Measurements from ENCODE around the gene DLGAP1. TPM values are rescaled to one million over a fixed set of nuclear protein-coding genes. Genes with fewer than 3 reads are reported as not detected.

The DLGAP1 gene
- total RNA-seq, 1 experiment from 2014 or later: 23.0 TPM

GRCh38 chr18:3920832-3921231, 534.3 kb downstream of the DLGAP1 start (continued):
- TF ChIP-seq ATF2 (CRISPR knock-in tag; IDR thresholded peaks at IDR 0.05; ENCODE audit: borderline replicate concordance, low read depth) (no peak), TP53 (CRISPR knock-in tag; IDR thresholded peaks at IDR 0.05) (no peak), CBFB (CRISPR knock-in tag; IDR thresholded peaks at IDR 0.05; ENCODE audit: low read depth) (no peak), SOX15 (CRISPR knock-in tag; IDR thresholded peaks at IDR 0.05) (no peak), TCF7 (CRISPR knock-in tag; IDR thresholded peaks at IDR 0.05; ENCODE audit: low read depth) (no peak), HMGXB4 (CRISPR knock-in tag; IDR thresholded peaks at IDR 0.05) (no peak), ETV6 (CRISPR knock-in tag; IDR thresholded peaks at IDR 0.05) (no peak), ATF1 (CRISPR knock-in tag; IDR thresholded peaks at IDR 0.05) (no peak)

GRCh38 chr18:3919396-3920061, 535.6 kb downstream of the DLGAP1 start:
- Mint-ChIP-seq H3K4me1 (peaks cover 16% of the 10 kb centered on the region), H3K36me3 (no peaks in the 10 kb centered on the region), H3K9me3 (no peaks in the 10 kb centered on the region), H3K4me3 (no peak overlapping the region), H3K27ac (no peak overlapping the region), H3K27me3 (ENCODE audit: low read depth) (no peaks in the 10 kb centered on the region)
- ChIA-PET CTCF (interaction anchor here (0.7 kb wide), 1 partner anchor 326 kb away, joined by 3 read pairs; no protein-coding TSS in a partner anchor), POLR2A (no interaction called here)
- DNase-seq (ENCODE audit: low spot score): no peak
- TF ChIP-seq ATF1 (CRISPR knock-in tag; IDR thresholded peaks at IDR 0.05): no peak
- no peak for TF ChIP-seq OVOL2 (CRISPR knock-in tag; IDR thresholded peaks at IDR 0.05; ENCODE audit: borderline replicate concordance)
- TF ChIP-seq ZBTB21 (CRISPR knock-in tag; IDR thresholded peaks at IDR 0.05; ENCODE audit: borderline replicate concordance): no peak
- no peak for ATAC-seq

- TF ChIP-seq CREM (CRISPR knock-in tag; IDR thresholded peaks at IDR 0.05) (no peak), RELA (CRISPR knock-in tag; IDR thresholded peaks at IDR 0.05; ENCODE audit: borderline replicate concordance) (no peak), TEAD1 (CRISPR knock-in tag; IDR thresholded peaks at IDR 0.05) (no peak), ATF6 (CRISPR knock-in tag; IDR thresholded peaks at IDR 0.05) (no peak), JAZF1 (CRISPR knock-in tag; IDR thresholded peaks at IDR 0.05) (no peak), ZNF219 (CRISPR knock-in tag; IDR thresholded peaks at IDR 0.05; ENCODE audit: borderline replicate concordance) (no peak), NR3C1 (CRISPR knock-in tag; conservative IDR thresholded peaks at IDR 0.05; ENCODE audit: low read depth) (no peak), RORB (CRISPR knock-in tag; IDR thresholded peaks at IDR 0.05) (no peak), FOXJ3 (CRISPR knock-in tag; IDR thresholded peaks at IDR 0.05; ENCODE audit: borderline replicate concordance) (no peak), ZNF425 (CRISPR knock-in tag; conservative IDR thresholded peaks at IDR 0.05) (no peak), ETV6 (CRISPR knock-in tag; IDR thresholded peaks at IDR 0.05) (no peak), HMGA2 (CRISPR knock-in tag; IDR thresholded peaks at IDR 0.05) (no peak), PRDM15 (CRISPR knock-in tag; IDR thresholded peaks at IDR 0.05) (no peak)
- POLR2A ChIA-PET: no interaction called here
- Mint-ChIP-seq H3K27me3 (ENCODE audit: low read depth) (no peaks in the 10 kb centered on the region), H3K4me3 (no peak overlapping the region), H3K27ac (no peak overlapping the region), H3K4me1 (peaks cover 16% of the 10 kb centered on the region), H3K36me3 (no peaks in the 10 kb centered on the region), H3K9me3 (no peaks in the 10 kb centered on the region)
- CTCF ChIA-PET: interaction anchor here (1.2 kb wide), 1 partner anchor 144 kb away, joined by 3 read pairs; no protein-coding TSS in a partner anchor
- no peak for ATAC-seq
- no peak for DNase-seq (ENCODE audit: low spot score)
Observed at GRCh38 chr18:3916082-3916481, 539.0 kb downstream of the DLGAP1 start.

All from WTC11 (cell line).